ENCODE data around the gene CXCR5.
A peak's percentile ranks its signal among the peaks of the same experiment; 100 is the strongest.

Gene CXCR5

DNA sequence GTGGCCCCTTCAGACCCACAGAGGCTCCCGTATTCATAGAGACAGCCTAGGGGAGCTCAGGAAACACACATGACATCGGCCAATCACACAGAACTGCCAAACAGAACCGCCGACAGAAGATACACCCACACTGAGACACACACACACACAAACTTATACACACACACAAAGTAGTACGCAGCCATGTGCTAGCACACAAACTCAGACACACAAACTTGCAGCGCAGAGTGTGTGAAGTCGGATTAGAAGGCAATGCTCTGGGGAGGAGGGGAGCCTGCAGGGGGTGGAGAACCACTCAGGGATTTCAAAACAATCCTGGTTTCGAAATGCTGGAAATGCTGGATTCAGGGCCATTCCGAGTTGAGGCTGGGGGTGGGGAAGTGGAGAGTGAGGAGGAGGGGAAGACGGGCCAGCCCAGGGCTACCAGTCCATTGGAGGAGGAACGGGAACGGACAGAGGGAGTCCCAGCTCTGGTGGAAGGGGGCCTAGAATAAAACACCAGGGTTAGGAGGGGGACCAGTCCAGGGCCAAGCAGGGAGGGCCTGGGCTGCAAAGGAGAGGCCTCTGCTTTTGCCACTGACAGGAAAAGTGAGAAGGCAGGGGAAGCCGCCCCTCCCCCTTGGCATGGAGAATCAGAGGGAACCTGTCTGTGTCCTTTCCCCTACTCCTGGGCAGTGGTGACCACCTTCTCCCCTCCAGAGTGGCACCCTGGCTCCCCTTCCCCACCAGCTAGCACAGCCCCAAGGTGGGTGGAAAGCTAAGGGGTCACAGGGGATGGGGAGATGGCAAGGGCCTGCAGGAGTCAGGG is 37.6 kb downstream of the CXCR5 start:
- TF ChIP-seq Cebpa-rat (IDR thresholded peaks at IDR 0.05): no peak
- Histone ChIP-seq H3K27me3 (no peaks in the 10 kb centered on the region), H3K4me3 (peak overlapping the region; percentile 88 to 100 (median 98)), H3K9me3 (replicated peaks in 1 of 11) (no peaks in the 10 kb centered on the region), H3K36me3 (peaks cover 0 to 16% (median 0%) of the 10 kb centered on the region in 11 experiments; a peak in 3 of 22 replicates), H3K27ac (peak overlapping the region in 10 of 11 experiments; percentile 74 to 96 (median 88); a peak in 19 of 22 replicates), H3K9ac (peak overlapping the region; percentile 86 to 95 (median 91); a peak in 20 of 22 replicates), H3K4me1 (peaks cover 76 to 87% (median 79%) of the 10 kb centered on the region in 10 experiments), H4K20me1 (peaks cover 42 to 62% (median 50%) of the 10 kb centered on the region in 11 experiments; a peak in 20 of 22 replicates), H3K4me2 (peak overlapping the region; percentile 95 to 100 (median 99))

DNA sequence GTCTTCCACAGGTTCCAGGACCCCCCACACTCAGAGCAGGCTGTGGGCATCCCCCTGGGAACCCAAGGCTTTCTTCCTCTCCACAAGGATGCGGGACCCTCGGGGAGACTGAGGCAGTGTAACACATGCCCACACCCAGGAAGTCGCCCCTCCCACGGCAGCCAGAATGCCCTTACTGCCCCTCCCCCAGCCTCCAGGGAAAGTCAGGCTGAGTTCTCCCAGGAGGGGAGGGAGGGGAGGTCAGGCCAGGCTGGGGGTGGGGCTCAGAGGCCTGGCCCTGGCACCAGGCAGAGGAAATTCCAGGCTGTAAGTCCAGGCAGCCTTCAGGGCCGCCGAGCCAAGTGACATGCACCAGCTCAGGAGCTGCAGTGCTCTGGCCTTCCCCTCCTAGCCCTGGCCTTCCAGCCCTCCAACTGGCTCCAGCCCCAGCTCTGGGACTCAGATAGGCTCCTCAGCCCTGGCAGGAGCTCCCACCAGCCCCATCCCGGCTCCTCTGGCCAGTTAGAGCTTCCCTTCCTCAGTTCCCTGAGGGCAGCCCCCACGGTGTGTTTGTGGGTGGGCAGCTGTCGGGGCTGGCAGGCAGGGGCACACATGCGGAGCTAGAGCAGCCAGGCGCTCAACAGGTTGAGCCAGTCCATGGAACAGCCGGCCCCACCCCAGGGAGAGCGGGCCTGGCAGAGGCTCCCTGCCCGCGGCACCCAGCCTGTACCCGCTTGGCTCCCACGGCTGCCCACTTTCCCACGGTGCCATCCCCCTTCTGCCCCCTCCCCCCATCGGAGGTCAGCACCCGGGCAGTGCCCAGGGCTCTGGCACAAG is 38.4 kb downstream of the CXCR5 start:
- Histone ChIP-seq H3K4me1 (peaks cover 76 to 87% (median 79%) of the 10 kb centered on the region in 10 experiments), H3K4me3 (peak overlapping the region; percentile 88 to 100 (median 98)), H3K4me2 (peak overlapping the region; percentile 95 to 100 (median 99)), H3K27me3 (no peaks in the 10 kb centered on the region), H3K36me3 (peaks cover 0 to 8% (median 0%) of the 10 kb centered on the region in 11 experiments; a peak in 1 of 22 replicates), H3K27ac (peak overlapping the region in 10 of 11 experiments; percentile 74 to 96 (median 88); a peak in 20 of 22 replicates), H3K9ac (peak overlapping the region; percentile 86 to 95 (median 91)), H3K9me3 (replicated peaks in 1 of 11) (no peaks in the 10 kb centered on the region), H4K20me1 (peaks cover 40 to 62% (median 50%) of the 10 kb centered on the region in 11 experiments; a peak in 20 of 22 replicates)
- no peak for TF ChIP-seq Cebpa-rat (IDR thresholded peaks at IDR 0.05)

DNA sequence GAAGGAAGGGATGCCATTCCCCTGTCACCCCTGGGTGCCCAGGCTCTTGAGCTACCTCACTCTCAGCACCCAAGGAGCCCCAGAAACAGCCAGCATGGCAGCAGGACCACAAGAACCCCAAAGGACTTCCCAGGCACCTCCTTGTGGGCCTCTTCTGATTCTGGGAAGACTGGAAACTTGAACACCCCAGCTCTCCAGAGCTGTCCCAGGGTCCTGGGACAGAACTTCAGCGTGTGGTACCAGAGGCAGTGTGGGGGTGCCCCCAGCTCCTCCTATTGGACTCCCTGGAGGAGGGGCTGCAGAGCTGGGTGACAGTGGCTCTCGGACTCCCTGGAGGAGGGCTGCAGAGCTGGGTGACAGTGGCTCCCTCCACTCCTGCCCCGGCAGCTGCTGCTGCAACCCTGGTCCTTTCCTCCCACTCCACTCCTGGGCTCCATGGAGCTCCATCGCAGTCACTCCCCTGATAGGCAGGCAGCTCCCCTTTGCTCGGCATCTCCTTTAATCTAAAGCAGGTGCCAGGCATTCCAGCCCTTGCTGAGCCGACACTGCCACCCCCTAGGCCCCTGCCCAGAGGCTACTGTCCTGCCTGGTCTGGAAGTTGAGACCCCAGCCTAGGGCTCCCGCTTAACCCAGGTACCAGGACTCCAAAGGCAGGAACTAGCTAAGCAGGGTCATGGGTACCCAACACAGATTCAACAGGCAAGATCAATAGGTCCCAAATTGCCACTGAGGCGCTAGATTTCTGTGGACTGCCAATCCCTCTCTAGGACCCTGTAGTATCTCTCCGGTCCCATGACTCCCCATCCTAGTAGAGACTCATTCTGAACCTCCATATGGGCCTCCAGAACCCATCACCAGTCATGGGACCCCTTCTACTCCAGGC is 39.3 kb downstream of the CXCR5 start:
- peak overlapping the region; percentile 95 to 100 (median 99) for H3K4me2 ChIP-seq
- TF ChIP-seq Cebpa-rat (IDR thresholded peaks at IDR 0.05): no peak
- peaks cover 40 to 62% (median 50%) of the 10 kb centered on the region in 11 experiments; a peak in 20 of 22 replicates for H4K20me1 ChIP-seq
- 0 out of 22 replicates have a peak, but pooled peaks cover 0 to 8% (median 0%) of the 10 kb centered on the region in 11 experiments for H3K36me3 ChIP-seq
- H3K9ac ChIP-seq: peak overlapping the region; percentile 86 to 95 (median 91)
- H3K4me3 ChIP-seq: peak overlapping the region; percentile 88 to 100 (median 98)
- H3K4me1 ChIP-seq: peaks cover 76 to 87% (median 79%) of the 10 kb centered on the region in 10 experiments
- H3K27ac ChIP-seq: peak overlapping the region in 10 of 11 experiments; percentile 82 to 96 (median 88); a peak in 20 of 22 replicates
- H3K9me3 ChIP-seq (replicated peaks in 1 of 11): no peaks in the 10 kb centered on the region
- H3K27me3 ChIP-seq: no peaks in the 10 kb centered on the region

DNA sequence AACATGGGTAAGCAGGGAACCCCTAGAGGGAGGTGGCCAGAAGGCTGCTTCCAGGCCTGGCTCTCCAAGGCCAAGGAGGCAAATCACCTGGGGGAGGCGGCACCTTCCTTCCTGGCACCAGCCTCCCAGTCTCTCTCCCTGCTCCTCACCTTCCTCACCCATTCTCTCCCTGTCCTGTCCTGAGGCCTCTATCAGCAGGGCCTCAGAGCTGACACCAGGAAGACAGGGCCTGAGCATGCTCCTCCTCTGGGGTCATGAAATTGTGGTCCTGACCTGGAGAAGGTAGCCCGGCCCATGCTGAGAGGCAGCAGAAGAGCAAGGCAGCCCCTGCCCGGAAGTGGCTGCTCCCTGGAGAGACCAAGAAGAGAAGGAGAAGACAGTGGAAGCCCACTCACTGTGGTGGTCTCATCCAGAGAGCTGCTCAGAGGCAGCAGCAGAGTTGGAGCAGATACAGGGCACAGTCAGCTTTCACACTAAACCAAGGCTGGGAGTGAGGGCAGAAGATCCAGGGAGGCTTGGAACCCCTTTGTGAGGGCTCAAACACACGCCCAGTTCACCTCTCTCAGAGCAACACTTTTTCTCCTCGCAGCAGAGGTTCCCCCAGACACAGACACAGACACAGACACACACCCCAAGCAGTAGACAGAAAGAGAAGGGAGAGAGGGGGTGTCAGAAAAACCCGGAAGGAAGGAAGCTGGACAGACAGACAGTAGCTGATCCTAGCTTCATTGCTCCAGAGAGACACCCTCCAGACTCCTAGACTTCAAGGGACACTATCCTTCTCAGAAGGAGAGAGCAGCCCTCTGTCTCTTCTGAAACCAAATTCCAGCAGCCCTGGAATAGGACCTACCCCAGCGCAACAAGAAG is 40.3 kb downstream of the CXCR5 start:
- Histone ChIP-seq H3K27ac (peak overlapping the region; percentile 68 to 96 (median 88)), H3K4me3 (peak overlapping the region; percentile 88 to 100 (median 98)), H3K27me3 (no peaks in the 10 kb centered on the region), H3K9me3 (replicated peaks in 1 of 11) (no peaks in the 10 kb centered on the region), H3K4me2 (peak overlapping the region; percentile 95 to 100 (median 99)), H3K36me3 (0 out of 22 replicates have a peak, but pooled peaks cover 0 to 8% (median 0%) of the 10 kb centered on the region in 11 experiments), H3K9ac (peak overlapping the region; percentile 86 to 95 (median 91)), H4K20me1 (peaks cover 40 to 62% (median 50%) of the 10 kb centered on the region in 11 experiments; a peak in 20 of 22 replicates), H3K4me1 (peaks cover 67 to 80% (median 73%) of the 10 kb centered on the region in 10 experiments)
- TF ChIP-seq Cebpa-rat (IDR thresholded peaks at IDR 0.05): no peak

GRCh38 chr11:118924591-118925585 is 41.2 kb downstream of the CXCR5 start:
- H3K9me3 ChIP-seq (replicated peaks in 1 of 11): no peaks in the 10 kb centered on the region
- 0 out of 22 replicates have a peak, but pooled peaks cover 0 to 8% (median 0%) of the 10 kb centered on the region in 11 experiments for H3K36me3 ChIP-seq
- peaks cover 35 to 54% (median 47%) of the 10 kb centered on the region in 11 experiments; a peak in 20 of 22 replicates for H4K20me1 ChIP-seq
- no peaks in the 10 kb centered on the region for H3K27me3 ChIP-seq
- peak overlapping the region; percentile 68 to 96 (median 88) for H3K27ac ChIP-seq
- H3K4me2 ChIP-seq: peak overlapping the region; percentile 95 to 100 (median 99)
- H3K4me3 ChIP-seq: peak overlapping the region; percentile 88 to 100 (median 98)
- peaks cover 58 to 71% (median 65%) of the 10 kb centered on the region in 10 experiments for H3K4me1 ChIP-seq
- TF ChIP-seq Cebpa-rat (IDR thresholded peaks at IDR 0.05): no peak
- H3K9ac ChIP-seq: peak overlapping the region; percentile 86 to 95 (median 91)

GRCh38 chr11:118927554-118928100 is 43.9 kb downstream of the CXCR5 start:
- Histone ChIP-seq H3K27me3 (no peaks in the 10 kb centered on the region), H4K20me1 (peaks cover 9 to 27% (median 20%) of the 10 kb centered on the region in 11 experiments; a peak in 20 of 22 replicates), H3K27ac (peak overlapping the region in 9 of 11 experiments; percentile 4 to 90 (median 85); a peak in 14 of 22 replicates), H3K9me3 (replicated peaks in 1 of 11) (no peaks in the 10 kb centered on the region), H3K4me3 (peak overlapping the region in 9 of 10 experiments; percentile 66 to 81 (median 77); a peak in 14 of 20 replicates), H3K9ac (peak overlapping the region in 10 of 11 experiments; percentile 74 to 95 (median 82); a peak in 18 of 22 replicates), H3K4me2 (peak overlapping the region; percentile 95 to 100 (median 99)), H3K36me3 (0 out of 22 replicates have a peak, but pooled peaks cover 0 to 6% (median 0%) of the 10 kb centered on the region in 11 experiments), H3K4me1 (peaks cover 50 to 65% (median 60%) of the 10 kb centered on the region in 10 experiments)
- no peak for TF ChIP-seq Cebpa-rat (IDR thresholded peaks at IDR 0.05)
